GM18909 (cell line): Measurements from ENCODE around the gene BTNL9.
"Not testable (repeated sequence)": the region's sequence is repeated elsewhere in the genome, so short reads cannot be mapped to it uniquely, and the experiment has no call there.

Experiments
- ATAC-seq: cut with Tn5 transposase; IDR thresholded peaks from one replicate; pipeline ENCODE4 v1.9.1; 2021; ENCODE audit warnings: mild to moderate bottlenecking; ENCODE audit not compliant: unreplicated experiment, poor library complexity

Gene BTNL9

DNA sequence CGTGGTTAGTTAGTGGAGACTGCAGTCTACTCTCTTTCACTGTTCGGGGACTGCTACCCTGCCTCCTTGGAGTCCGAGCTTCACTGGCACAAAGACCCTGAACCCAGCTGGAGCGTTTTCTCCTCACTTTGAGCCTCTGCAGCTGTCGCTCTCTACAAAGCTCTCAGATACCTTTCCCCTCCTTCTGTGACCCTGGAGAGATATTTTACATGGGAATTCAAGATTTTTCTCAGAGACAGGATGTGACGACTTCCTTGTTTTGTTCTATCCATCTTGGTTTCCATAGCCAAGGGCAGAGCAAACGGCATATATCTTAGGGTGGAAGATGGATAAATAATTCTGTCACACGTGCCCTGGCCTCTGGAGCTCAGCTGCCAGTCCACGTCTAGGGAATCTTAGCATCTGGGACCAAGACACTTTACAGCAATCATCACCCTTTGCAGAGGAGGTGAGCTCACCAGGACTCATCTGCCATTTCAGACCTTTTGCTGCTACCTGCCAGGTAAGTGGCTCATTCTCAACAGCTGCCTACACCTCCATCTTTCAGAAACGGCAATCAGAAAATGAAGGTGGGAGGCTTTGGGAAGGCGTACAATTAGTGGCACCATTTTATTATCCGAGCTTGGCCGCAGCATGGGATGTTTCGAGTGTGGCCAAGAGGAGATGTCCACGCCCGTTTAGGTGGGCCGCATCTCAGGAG lies at the start of gene BTNL9:
BTNL9 (plus strand) TSS at position 336 of the 700 bp plus-strand sequence. CDS start 5,224 bp downstream, outside the sequence.
- no peak for ATAC-seq

DNA sequence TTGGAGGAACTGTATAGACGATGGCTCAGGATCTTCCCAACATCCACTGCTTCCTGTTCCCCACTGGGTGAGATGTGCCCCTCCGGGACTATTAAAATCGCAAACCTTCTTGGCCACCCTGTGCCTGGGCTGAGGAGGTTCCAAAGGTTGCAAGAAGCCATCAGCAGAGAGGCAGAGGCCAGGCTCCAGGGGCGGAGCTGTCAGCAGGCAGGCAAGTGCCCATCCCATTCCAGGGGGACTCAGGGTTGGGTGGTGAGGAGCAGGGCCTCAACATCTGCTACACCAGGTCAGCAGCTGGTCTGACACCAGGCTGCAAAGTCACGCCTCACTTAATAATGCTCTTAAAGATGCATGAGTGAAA lies 49.2 kb upstream of the BTNL9 start:
- no peak for ATAC-seq

DNA sequence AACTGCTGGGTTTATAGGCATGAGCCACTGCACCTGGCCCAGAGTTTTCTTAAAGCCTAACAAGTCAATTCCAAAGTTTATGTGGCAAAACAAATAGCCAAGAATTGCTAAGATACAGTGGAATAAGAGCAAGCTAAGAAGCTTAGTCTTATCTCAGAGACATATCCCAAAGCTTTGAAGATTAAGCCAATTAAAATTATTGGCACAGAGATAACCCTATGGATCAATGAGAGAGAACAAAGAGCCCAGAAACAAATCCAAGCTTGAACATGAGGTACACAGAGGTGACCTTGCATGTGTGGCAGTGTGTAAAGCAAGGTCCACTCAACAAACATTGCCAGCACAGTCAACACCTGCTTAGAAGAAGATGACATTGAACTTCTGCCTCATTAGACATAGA lies 38.1 kb upstream of the BTNL9 start:
- ATAC-seq: no peak

DNA sequence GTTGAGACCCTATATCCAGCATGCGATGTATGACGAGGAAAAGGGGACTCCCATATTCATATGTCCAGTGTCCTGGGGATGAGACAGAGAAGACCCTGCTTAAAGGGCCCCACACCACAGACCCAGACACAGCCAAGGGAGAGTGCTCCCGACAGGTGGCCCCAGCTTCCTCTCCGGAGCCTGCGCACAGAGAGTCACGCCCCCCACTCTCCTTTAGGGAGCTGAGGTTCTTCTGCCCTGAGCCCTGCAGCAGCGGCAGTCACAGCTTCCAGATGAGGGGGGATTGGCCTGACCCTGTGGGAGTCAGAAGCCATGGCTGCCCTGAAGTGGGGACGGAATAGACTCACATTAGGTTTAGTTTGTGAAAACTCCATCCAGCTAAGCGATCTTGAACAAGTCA lies 34.3 kb upstream of the BTNL9 start:
- no peak for ATAC-seq

DNA sequence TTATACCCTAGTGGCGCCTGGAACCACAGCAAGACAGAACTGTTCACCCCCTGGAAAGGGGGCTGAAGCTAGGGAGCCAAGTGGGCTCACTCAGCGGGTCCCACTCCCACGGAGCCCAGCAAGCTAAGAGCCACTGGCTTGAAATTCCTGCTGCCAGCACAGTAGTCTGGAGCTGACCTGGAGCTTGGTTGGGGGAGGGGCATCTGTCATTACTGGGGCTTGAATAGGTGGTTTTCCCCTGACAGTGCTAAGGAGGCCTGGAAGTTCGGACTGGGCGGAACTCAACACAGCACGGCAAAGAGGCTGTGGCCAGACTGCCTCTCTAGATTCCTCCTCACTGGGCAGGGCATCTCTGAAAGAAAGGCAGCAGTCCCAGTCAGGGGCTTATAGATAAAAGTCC lies 31.9 kb upstream of the BTNL9 start:
- ATAC-seq: no peak

DNA sequence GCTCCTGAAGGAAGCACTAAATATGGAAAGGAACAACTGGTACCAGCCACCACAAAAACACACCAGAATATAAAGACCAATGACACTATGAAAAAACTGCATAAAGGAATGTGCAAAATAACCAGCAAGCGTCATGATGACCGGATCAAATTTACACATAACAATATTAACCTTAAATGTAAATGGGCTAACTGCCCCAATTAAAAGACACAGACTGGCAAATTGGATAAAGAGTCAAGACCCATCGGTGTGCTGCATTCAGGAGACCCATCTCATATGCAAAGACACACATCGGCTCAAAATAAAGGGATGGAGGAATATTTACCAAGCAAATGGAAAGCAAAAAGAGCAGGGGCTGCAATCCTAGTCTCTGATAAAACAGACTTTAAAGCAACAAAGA lies 30.0 kb upstream of the BTNL9 start:
- not testable (repeated sequence) for ATAC-seq

DNA sequence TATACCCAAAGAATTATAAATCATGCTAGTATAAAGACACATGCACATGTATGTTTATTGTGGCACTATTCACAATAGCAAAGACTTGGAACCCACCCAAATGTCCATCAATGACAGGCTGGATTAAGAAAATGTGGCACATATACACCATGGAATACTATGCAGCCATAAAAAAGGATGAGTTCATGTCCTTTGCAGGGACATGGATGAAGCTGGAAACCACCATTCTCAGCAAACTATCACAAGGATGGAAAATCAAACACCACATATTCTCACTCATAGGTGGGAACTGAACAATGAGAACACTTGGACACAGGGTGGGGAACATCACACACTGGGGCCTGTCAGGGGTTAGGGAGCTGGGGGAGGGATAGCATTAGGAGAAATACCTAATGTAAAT lies 25.4 kb upstream of the BTNL9 start:
- ATAC-seq: not testable (repeated sequence)

DNA sequence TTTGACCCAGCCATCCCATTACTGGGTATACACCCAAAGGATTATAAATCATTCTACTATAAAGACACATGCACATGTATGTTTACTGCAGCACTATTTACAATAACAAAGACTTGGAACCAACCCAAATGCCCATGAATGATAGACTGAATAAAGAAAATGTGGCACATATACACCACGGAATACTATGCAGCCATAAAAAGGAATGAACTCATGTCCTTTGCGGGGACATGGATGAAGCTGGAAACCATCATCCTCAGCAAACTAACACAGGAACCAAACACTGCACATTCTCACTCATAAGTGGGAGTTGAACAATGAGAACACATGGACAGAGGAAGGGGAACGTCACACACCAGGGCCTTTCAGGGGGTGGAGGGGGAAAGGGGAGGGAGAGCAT lies 22.6 kb upstream of the BTNL9 start:
- not testable (repeated sequence) for ATAC-seq

DNA sequence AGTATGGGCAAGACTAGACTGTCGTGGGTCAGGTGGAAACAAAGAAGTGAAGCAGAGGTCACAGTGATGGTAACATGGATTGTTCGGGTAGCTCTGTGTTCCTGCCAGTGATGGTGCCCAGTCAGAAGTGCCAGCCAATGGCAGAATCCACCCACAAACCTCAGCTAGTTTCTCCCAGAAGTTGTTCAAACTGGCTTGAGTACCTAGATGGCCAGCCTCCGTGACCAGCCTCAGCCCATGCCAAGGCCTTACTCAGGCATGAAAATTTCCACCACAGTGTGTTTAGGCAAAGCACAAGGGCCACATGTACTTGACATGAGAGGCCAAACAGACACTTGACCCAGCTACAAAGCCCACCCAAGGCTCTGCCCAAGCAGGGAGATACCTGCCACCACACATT lies 19.4 kb upstream of the BTNL9 start:
- no peak for ATAC-seq

DNA sequence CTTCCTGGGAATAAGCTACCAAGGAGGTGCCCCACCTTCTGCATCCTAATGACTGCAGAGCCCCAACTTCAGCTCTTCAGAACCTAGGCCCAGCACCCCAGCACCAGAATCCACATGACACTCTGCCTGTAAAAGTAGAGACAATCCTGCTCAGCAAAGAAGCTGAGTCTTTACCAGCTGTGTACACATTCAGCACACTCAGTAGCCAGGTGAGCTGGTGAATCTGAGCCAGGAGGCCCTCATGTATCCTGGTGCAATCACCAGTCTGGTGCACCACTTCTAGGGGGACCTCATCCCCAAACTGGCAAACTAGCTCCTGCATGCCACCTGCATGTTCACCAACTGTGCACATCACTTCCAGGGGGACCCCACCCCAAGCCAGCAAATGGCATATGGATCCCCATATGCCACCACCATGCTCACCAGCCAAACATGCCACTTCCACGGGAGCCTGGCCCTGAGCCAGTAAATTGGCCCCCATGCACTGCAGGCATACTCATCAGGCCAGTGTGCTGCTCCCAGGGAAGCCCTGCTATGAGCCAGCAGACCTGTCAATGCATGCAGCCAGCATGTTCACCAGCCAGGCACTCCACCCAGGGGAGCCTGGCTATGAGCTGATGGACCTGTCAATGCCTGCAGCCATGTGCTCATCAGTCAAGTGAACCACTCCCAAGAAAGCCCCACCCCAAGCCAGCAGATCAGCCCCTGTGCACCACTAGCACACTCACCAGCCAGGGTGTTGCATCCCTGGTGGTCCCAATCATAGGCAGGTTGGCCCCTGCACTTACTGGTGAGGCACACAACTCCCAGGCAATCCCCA lies 15.6 kb upstream of the BTNL9 start:
- ATAC-seq: no peak

DNA sequence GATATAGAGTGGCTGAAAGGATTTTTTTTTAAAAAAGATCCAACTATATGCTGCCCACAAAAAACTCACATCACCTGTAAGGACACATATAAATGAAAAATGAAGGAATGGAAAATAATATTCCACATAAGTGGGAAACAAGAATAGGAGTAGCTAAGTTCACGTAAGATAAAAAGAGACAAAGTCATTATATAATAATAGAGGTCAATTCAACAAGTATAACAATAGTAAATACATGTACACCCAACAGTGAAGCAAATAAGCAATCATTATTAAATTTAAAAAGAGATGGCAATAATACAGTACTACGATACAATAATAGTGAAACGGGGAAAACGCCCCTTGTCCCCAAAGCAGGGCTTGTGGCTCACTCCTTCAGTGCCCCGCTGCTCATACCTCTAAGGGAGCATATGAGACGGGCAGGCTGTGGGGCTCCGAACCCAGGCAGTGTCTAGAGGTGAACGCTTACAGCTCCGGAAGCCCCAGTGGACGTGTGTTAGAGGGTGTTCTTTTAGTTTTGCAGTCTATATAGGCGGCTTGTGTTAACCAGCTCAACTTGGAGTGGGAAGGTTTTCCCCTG lies 12.5 kb upstream of the BTNL9 start:
- no peak for ATAC-seq

DNA sequence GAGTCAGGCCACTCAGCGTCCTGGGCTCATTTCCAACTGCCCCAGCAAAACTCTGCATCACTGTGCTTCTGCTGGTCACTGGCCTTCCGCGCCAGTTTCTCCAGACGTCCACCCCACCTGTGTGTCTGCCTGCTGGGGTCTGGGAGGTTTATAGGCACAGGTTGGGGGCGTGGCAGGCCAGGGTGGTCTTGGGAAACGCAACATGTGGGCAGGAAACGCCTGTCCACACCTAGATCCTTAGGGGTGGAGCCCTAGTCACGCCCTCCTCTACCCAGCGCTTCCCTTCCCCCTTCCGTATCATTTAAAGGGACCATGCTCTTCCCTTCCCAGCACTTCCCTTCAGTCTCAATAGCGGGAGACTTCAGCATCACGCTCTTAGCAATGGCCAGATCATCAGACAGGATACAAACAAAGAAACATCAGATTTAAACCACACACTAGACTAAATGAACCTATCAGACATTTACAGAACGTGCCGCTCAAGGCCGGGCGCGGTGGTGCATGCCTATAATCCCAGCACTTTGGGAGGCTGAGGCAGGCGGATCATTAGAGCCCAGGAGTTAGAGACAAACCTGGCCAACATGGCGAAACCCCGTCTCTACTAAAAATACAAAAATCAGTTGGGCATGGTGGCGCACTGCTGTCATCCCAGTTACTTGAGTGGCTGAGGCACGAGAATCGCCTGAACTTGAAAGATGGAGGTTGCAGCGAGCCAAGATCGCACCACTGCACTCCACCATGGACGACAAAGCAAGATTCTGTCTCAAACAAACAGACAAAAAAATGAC lies 11.8 kb upstream of the BTNL9 start:
- no peak for ATAC-seq

DNA sequence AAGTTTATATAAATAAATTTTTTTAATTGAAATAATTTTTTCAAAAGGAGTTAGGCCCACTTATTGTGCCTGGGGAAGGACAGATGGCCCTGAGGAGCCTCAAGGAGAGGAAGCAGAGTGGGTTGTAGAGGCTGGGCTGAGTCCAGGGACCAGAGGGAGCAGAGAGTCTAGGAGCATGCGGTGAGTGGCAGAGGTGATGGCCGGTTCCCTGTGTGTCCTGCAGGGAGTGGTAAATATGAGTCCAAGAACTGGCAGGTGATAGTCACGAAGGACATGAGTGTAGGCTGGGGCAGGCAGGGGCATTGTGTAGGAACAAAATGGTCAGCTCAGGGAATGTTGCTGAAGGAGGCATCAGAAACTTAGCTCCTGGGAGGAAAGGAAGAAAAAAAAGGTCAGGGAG lies 8.3 kb upstream of the BTNL9 start:
- no peak for ATAC-seq

DNA sequence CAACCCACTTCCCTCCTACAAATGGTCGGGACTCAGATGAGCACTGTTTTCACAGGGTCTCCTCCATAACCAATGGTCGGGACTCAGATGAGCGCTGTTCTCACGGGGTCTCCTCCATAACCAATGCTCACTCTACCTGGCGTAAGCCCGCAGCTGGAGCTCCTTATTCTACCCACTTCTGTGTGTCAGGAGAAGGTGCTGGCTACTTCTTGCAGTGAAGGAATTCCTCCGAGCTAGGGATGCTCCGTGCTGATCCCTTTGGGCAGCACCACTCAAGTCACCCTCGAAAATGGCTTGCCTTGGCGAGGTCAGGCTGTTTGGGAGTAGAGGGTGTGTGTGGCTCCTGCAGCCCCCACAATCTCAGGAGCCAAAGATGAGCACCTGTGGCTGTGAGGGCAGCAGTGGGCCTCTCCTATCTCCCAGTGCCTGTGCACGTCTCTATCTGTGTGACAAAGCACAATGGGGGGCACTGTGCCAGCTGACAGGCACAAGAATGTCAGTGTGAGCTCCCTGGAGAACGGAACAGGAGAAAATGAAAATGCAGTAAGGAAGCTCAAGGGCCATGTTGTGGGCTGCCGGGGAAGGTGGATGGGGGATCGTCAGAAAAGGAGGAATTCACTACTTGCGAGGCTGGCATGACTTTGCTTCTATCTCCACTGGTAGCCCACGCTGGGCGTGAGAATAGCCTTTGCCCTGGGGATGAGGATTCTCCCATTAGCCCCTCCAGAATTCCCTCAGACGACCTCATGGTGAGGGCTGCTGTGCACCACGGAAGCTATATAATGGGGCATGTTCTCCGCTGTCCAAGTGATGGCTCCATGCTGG lies 3.9 kb upstream of the BTNL9 start:
- ATAC-seq: no peak

DNA sequence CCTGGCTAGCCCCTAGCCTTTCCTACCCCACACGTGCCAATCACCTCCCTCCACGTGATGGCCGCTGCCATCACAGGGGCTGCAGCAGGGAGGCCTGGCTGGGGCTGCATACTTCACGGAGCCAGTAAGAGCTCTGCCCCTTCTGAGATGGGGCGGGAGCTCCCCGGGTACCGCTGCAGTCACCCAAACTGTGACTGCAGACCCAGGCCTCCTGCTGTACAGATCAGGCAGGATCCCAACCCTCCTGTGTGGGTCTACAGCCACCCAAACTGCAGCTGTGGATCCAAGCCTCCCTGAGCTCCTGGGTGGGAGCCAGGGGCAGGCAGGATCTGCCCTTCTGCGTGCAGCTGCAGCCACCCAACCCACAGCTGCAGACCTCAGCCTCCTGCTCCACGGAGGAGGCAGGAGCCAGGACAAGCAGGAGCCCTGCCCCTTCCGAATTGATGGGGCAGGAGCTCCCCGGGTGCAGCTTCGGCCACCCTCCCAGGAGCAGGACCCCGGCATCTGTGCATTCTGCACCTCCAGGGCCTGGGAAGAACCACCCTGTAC lies 3.2 kb upstream of the BTNL9 start:
- ATAC-seq: no peak

DNA sequence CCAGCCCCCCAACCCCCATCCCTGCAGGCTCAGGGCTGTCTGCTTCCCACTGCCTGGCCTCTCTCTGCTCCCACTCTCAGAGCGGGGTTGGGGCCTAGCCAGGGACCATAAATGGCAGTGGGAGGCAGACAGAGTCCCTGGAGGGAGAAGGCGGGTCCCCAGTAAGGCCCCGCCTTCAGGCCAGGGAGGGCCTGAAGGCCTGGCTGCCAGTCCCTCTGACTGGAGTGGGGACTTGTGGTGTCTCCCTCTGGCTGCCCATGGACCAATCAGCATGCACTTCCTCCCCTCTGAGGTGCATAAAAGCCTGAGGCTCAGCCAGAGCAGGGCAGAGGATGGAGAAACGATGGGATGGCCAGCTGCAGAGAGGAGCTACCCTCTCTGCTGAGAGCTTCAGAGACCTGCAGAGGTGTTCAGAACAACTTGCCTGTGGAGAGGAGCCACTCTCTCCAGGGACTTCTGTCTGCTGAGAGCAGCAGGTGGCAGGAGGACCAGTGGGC lies 2.7 kb upstream of the BTNL9 start:
- no peak for ATAC-seq

DNA sequence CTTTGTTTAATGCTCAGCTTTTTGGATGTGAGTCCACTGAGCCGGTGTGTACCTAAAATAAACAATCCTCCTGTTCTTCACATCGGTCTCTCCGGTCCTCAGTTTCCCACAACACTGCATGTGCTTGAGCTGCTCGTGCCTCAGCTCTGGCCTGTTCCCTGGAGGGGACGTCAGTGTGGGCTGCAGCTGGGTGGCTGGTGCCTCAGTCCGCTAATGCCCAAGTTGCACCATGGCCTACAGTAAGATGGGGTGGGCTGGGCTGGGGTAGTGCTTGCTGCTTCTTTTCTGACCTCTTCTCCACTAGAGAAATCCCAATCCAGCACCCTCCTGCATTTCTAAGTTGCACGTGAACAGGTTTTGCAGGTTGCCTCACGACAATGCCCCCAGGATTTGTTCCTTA lies 595 bp upstream of the BTNL9 start:
- no peak for ATAC-seq

DNA sequence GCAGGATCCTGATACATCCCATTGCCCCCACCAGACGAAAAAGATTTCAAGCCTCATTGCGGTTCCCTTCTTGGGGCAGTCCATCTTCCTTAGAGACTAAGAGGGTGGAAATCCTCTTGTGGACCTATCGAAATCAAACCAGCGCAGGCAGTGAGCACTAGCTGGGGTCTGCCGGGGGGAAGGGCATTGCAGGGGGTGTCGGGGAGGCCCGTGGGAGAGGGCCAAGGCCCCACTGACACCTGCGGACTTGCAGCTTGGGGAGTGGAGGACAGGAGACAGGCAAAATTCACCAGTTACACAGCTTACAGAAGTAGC lies 522 bp downstream of the BTNL9 start:
- ATAC-seq: no peak

DNA sequence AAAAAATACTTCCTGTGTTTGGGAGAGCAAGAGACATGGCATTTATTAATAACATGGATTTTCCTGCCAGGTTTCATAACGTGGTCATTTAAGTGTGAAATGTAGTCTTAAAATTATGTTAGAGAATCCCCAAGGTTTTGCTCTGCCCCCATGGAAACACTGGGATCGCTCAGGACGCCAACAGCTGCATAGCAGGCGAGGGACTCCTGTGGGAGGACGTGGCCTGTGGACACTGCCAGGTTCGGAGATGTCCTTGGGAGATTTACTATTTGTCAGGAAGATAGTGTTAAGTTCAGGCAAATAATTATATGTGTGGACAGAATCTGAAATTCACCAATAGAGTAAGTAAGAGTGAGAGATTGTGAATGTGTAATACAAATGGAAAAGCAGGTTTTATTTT lies 977 bp downstream of the BTNL9 start:
- ATAC-seq: no peak
